IPS DF 4.7 (cell line): ENCODE data around the gene TLL2.
"Not testable (repeated sequence)": the region's sequence is repeated elsewhere in the genome, so short reads cannot be mapped to it uniquely, and the experiment has no call there.

ENCODE experiments used
- DNase-seq: peaks from one replicate; pipeline ENCODE4 v3.0.0-alpha.2; 2013; ENCODE audit warnings: low spot score; ENCODE audit errors: extremely low read depth

Gene TLL2

DNA sequence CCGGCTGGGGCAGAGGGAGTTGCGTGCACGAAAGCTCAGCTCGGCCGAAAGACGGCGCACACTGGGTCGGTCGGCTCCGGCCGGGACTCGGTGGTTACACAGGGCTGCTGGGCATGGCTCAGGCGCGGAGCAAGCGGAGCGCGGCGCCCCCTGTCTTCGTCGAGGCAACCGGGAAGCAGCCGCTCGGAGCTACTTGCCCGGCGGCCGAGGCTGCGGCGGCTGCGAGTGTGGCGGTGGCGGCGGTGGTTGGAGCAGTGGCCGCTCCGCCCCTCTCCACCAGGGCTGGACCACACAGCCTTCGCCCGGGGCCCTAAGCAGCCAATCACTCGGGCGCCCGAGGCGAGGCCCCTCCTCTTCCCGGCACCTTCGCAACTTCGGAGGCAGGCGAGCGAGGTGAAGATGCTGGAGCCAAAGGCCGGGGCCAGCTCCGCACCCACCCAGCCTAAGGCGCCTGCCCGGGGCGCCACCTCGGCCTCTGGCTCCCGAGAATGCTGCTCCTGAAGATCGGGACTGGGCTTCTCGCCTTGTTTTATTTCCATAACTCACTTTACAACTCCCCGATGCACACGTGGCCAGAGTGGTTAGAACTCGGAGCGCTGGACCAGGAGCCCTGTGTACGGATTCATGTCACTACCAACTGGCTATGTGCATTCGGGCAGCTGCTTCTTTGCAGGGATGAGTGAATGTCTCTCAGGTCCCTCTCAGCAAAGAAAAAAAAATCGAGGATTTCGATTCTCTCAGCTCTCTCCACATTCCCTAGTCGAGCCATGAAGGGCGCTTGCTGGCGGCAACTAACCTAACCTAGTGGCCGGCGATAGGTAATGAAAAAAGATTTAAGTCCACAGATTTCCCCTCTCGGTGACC, at the start of gene TLL2:
Gene TLL2, minus strand, starts transcription at position 229 of the 864 bp plus-strand sequence. CDS start 241 bp downstream, outside the sequence.
- no peak for DNase-seq

GRCh38 chr10:96560966-96561887, 47.5 kb upstream of the TLL2 start:
- no peak for DNase-seq

DNA sequence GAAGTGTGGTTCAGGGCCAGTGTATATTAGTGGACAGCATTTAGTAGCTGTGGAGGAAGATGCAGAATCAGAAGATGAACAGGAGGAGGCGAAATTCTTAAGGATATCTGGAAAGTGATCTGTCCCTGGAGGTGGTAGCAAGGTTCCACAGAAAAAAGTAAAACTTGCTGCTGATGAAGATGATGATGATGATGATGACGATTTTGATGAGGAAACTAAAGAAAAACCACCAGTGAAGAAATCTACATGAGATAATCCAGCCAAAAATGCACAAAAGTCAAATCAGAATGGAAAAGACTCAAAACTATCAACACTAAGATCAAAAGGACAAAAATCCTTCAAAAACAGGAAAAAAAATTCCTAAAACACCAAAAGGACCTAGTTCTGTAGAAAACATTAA, 46.8 kb upstream of the TLL2 start:
- no peak for DNase-seq

- no peak for DNase-seq
Measured at GRCh38 chr10:96556003-96556402, 42.3 kb upstream of the TLL2 start.

DNA sequence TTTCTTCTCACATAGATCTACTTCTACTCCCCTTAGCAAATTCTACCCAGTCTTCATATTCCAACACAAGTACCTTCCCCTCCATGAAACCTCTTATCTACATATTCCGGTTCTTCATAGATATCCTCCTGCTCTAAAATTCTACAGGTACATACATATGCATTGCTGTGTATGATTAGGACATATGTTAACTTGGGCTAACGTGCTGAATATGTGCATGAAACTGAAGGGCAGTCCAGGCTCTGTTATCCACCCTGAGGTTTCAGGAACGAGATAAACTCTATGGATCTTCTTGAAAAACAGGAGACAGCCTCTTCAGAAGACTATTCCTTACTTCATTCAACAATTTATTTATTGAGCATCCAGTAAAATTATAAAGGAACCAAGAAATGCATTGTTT, 41.6 kb upstream of the TLL2 start:
- DNase-seq = no peak

GRCh38 chr10:96548589-96548988, 34.9 kb upstream of the TLL2 start:
- no peak for DNase-seq

DNA sequence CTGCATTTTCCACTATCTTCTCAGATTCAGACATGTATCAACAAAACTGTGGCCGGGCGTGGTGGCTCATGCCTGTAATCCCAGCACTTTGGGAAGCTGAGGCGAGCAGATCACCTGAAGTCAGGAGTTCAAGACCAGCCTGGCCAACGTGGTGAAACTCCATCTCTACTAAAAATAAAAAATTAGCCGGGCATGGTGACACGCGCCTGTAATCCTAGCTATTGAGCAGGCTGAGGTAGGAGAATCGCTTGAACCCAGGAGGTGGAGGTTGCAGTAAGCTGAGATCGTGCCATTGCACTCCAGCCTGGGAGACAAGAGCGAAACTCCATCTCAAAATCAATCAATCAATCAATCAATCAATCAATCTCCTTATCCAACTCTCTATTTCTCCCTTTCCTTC, 31.8 kb upstream of the TLL2 start:
- DNase-seq = not testable (repeated sequence)

GRCh38 chr10:96541921-96542320, 28.2 kb upstream of the TLL2 start:
- DNase-seq = no peak

DNA sequence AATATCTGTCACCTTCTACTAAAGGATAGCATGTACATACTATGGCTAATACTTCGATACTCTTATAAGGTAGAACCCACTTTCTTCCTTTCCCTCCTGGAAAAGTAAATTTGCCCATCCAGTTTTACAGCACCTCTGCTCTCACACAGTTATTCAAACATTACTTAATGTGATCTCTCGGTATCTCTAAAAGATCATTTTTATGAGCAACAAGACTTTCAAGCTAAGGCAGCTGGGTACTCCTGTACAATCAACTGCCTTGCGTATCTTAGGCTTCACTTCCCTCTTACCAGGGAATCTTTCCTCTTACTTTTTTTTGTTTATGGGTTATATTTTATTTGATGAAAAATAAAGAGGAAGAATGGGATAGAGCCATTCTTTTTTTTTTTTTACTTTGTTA, 26.5 kb upstream of the TLL2 start:
- DNase-seq = no peak

DNA sequence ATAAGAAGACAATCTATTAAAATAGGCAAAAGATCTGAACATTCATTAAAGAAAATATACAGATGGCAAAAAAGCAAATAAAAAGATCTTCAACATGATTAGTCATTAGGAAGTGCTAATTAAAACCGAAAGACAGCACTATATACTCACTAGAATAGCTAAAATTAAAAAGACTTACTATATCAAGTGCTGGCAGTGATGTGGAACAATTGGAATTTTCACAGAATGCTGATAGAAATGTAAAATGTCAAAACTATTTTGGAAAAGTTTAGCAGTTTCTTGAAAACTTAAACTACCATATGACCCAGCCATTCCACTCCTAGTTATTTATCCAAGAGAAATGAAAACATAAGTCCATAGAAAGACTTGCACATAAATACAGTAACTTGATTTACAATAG, 25.0 kb upstream of the TLL2 start:
- no peak for DNase-seq

DNA sequence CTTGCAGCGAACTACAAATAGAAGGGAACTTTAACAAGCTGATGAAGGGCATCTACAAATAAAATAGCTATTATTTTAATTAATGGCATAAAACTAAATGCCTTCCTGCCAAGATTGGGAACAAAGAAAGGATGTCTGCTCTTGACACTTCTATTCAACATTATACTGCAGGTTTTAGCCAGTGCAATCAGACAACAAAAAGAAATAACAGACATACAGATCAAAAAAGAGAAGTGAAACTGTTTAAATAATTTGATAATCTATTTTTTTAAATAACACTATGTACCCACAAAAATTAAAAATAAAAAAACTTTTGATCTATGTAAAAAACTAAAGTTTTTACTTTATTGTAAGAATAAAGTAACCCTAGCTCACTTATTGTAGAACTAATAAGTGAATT, 22.4 kb upstream of the TLL2 start:
- no peak for DNase-seq

DNA sequence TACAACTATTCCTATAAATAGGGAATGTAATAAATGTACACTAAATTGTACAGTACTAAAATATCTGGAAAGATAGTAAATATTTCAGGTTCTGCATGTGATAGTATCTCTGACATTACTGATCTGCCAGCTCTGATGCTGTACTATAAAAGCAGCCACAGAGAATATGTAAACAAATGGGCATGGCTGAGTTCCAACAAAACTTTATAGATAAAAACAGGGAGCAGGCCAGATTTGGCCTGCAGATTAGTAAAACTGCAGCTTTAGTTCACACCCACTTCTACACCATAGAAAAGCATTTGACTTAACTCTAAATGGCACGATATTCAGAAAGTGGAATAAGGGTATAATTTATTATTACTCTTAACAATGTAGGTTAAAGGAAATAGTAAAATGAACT, 18.8 kb upstream of the TLL2 start:
- DNase-seq = no peak

DNA sequence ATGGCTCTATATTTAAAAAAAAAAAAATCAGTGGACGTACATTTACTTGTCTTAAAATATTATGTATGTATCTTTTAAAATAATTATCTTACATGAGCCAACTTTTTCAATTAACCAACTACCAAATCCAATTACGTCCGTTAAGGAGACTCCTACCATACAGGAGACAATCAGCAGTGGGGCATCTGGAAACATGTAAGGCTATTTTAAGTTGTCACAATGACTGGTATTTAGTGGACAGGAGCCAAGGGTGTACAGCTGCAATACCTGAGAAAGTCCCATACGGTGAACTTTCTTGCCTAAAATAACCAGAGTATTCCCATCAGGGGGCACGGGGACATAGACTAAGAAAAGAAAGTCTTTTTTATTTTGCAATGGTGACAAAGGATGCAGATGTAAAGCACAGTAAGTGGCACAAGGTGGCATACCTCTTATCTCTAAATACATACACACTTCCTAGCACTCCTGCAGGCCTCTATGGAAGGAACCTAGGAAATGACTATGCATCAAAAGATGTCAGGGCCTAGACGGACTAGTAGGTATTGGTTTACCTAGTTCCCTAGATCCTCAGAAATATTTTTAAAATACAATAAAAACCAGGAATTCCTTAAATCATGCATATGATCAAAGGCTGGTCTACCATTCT, 16.0 kb upstream of the TLL2 start:
- no peak for DNase-seq

- DNase-seq = no peak
Measured at GRCh38 chr10:96524741-96525140, 11.0 kb upstream of the TLL2 start.

GRCh38 chr10:96517284-96517683, 3.6 kb upstream of the TLL2 start:
- no peak for DNase-seq

DNA sequence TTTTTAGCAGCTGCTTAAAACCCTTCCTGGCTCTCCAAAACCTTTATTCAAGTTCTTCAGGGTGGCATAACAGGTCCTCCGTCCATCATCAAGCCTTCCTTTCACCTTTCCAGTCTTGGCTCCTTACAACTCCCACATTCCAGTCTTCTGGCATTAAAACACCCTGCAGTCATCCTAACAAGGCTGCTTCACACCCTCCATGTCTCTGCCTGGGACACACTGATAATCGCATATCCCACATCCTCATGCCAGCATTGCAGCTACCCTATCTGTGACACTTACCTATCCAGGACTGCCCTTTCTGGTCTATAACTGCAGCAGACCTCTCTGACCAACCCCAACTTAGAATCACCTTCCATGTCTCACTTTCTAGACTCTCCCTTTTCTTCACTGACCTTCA, 2.6 kb upstream of the TLL2 start:
- no peak for DNase-seq

DNA sequence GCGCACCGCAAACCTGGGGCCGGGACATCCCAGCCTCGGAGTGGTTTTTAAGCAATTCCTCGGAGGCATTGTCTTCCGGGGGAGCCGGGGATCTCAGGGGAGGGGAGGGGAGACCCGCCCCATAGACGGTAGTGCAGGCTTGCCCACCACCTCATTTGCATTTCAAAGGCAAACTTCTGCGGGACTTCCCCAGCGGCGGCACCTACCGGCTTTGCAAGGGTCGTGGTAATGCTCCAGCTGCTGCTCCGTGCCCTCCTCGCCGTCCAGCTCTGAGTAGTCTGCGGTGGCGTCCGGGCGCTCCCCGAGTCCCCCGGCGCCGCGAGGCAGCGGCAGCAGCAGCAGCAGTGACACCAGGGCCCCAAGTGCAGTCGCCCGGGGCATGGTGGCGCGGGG, 425 bp downstream of the TLL2 start:
- no peak for DNase-seq

DNA sequence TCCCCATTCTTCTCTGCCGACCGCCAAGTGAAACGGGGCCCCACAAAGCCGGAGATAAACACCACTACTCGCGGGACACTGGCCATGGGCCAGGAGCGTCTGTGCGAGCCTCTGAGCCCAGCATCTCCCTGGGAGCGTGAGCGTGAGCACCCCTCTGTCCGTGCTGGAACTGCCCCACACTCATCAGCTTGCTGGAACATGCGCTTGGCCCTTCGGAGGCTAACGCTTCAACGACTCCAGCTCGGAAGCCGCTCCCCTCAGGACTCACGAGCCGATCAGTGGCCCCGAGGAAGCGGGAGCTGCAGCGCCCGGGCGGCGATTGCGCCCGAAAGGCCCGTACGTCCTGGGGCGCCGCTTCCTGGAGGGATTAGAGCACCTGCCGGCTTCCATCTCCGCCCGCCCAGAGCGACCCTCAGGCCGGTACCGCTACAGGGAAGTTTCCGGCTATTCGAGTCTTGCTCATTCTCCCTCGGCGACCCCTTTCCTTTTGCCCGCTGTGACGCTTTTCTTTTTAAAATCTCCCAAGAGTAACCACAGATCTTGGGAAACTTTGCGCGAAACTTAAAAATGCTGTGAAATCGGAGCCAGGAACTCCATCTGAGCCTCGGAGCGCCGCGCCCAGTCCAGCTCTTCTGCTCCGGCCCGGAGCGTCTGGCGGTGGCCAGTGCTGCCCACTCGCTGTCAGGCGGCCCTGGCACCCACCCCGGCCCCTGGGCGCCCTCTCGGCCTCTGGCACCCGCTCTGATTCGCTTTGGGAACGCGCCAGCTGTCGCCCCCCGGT, 1.0 kb downstream of the TLL2 start:
- DNase-seq = no peak

DNA sequence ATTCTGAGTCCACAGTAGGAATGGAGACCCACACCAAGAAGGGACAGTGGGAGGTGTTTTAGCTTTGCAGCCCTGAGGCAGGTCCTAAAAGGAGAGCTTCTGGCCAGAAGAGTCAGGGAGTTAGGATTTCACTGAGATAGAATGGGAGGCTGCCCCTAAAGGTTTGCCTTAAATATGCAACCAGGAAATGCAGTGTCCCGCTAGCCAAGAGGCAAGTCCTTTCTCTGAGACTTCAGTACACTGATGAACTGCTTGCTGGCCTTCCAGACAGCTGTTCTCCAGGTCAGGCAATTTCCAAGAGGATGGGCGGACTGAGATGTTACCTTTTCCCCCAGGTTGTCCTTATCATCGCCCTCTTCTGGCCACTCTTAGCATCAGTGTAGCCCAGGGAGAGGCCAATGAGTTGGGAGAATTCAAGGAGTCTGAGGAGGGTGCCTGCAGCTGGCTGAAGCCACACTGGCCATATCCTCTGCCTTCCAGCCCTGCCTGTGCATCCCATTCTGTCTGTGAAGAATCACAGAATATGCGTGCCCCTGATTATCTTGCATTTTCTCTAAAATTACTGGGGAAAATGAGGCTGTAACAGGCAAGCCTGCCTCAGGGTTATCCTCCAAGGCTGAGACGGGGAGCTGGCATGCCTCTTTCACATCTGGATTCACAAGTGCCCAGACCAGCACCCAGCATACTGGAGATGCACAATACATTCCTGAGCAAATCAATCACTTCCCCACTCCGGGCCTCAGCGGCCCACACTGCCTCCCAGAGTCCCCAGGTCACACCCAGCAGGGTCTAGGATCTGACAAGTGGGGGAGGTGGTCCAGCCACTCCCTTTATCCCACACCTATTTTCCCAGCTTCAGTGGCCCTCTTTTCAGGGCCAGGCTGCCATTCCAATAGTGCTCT, 2.4 kb downstream of the TLL2 start:
- DNase-seq = no peak

DNA sequence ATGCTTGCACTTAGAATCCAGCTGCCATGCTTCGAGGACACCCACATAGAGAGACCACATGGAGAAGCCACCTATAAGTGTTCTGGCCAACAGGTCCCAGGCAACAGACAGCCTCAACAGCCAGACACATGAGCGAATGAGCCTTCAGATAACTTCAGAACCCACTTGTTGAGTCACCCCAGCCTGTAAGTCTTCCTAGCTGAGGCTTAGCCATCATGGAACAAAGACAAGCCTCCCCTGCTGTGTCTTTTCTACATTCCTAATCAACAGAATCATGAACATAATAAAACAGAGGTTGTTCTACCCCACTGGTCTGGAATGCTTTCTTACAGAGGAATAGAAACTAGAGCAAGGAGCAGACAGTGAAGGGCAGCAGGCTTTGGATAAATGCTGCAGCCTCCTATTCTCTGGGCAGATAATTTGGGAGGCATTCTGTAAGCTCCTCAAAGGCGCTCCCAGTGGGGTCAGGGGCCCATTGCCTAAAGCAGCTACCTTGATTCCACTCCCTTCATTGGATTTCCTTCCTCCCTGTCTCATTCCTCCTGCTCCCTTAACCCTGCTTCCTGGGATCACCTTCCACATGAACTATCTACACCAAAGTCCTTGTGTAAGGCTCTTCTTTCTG, 4.6 kb downstream of the TLL2 start:
- DNase-seq = no peak
